Measurements from ENCODE around the gene PCNX2. TPM values are rescaled to one million over a fixed set of nuclear protein-coding genes. Genes with fewer than 3 reads are reported as not detected.

PCNX2 gene
- total RNA-seq, 1 experiment from 2014 or later, result 50.8 TPM

DNA sequence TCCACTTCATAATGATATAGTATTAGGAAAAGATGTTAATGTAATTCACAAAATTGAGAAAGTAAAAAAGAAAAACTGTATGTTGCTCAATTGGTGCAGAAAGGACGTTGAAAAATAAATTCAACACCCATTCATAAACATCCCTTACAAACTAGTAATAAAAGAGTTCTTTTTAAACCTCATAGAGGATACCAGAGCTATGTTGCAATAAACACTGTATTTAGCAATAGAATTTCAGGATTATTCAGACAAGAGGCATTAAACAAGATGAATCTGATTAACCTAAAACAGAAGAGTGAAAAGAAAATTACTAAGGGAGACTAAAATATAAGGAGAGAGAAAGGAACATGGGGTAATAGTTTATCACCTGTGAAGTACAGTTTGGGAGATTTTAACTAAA is 190.3 kb downstream of the PCNX2 start:
- H3K4me3 Mint-ChIP-seq, result no peak overlapping the region
- peaks cover 29% of the 10 kb centered on the region for H3K36me3 Mint-ChIP-seq
- H3K27me3 Mint-ChIP-seq (ENCODE audit: low read depth), result no peaks in the 10 kb centered on the region
- CTCF ChIA-PET, result no interaction called here
- H3K9me3 Mint-ChIP-seq, result no peaks in the 10 kb centered on the region
- peaks cover 24% of the 10 kb centered on the region for H3K4me1 Mint-ChIP-seq
- ATAC-seq, result no peak
- TF ChIP-seq SMAD4 (CRISPR knock-in tag; IDR thresholded peaks at IDR 0.05) (no peak), TEAD1 (CRISPR knock-in tag; IDR thresholded peaks at IDR 0.05) (no peak), ZNF396 (CRISPR knock-in tag; IDR thresholded peaks at IDR 0.05; ENCODE audit: borderline replicate concordance) (no peak), OVOL2 (CRISPR knock-in tag; IDR thresholded peaks at IDR 0.05; ENCODE audit: borderline replicate concordance) (no peak), ATF1 (CRISPR knock-in tag; IDR thresholded peaks at IDR 0.05) (no peak)
- TF ChIP-seq, protein P1, sequence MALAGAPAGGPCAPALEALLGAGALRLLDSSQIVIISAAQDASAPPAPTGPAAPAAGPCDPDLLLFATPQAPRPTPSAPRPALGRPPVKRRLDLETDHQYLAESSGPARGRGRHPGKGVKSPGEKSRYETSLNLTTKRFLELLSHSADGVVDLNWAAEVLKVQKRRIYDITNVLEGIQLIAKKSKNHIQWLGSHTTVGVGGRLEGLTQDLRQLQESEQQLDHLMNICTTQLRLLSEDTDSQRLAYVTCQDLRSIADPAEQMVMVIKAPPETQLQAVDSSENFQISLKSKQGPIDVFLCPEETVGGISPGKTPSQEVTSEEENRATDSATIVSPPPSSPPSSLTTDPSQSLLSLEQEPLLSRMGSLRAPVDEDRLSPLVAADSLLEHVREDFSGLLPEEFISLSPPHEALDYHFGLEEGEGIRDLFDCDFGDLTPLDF (CRISPR knock-in tag; IDR thresholded peaks at IDR 0.05), result no peak
- TF ChIP-seq, protein P2, sequence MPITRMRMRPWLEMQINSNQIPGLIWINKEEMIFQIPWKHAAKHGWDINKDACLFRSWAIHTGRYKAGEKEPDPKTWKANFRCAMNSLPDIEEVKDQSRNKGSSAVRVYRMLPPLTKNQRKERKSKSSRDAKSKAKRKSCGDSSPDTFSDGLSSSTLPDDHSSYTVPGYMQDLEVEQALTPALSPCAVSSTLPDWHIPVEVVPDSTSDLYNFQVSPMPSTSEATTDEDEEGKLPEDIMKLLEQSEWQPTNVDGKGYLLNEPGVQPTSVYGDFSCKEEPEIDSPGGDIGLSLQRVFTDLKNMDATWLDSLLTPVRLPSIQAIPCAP (CRISPR knock-in tag; IDR thresholded peaks at IDR 0.05), result no peak
- DNase-seq (ENCODE audit: low spot score), result no peak
- H3K27ac Mint-ChIP-seq, result no peak overlapping the region
- POLR2A ChIA-PET, result no interaction called here

DNA sequence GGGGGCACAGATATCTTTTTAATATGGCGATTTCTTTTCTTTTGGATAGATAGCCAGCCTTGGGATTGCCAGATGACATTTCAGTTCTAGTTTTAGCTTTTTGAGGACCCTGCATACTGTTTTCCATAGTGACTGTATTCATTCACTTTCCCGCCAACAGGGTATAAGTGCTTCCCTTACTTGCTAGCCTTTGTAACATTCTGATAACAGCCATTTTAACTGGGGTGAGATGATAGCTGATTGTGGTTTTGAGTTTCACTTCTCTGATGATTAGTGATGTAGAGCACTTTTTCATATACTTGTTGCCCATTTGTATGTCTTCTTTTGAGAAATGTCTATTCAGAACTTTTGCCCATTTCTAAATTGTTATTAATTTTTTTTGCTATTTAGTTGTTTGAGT is 193.2 kb downstream of the PCNX2 start:
- TF ChIP-seq, protein P3, sequence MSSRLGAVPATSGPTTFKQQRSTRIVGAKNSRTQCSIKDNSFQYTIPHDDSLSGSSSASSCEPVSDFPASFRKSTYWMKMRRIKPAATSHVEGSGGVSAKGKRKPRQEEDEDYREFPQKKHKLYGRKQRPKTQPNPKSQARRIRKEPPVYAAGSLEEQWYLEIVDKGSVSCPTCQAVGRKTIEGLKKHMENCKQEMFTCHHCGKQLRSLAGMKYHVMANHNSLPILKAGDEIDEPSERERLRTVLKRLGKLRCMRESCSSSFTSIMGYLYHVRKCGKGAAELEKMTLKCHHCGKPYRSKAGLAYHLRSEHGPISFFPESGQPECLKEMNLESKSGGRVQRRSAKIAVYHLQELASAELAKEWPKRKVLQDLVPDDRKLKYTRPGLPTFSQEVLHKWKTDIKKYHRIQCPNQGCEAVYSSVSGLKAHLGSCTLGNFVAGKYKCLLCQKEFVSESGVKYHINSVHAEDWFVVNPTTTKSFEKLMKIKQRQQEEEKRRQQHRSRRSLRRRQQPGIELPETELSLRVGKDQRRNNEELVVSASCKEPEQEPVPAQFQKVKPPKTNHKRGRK (CRISPR knock-in tag; IDR thresholded peaks at IDR 0.05; ENCODE audit: borderline replicate concordance), result no peak
- ChIA-PET POLR2A (no interaction called here), CTCF (no interaction called here)
- DNase-seq (ENCODE audit: low spot score) (no peak), ATAC-seq (no peak; the same call in 1 of the 2 replicates)
- Mint-ChIP-seq H3K36me3 (peaks cover 20% of the 10 kb centered on the region), H3K4me1 (peaks cover 3% of the 10 kb centered on the region; the same call in 1 of the 2 replicates), H3K4me3 (no peak overlapping the region), H3K27me3 (ENCODE audit: low read depth) (no peaks in the 10 kb centered on the region), H3K27ac (no peak overlapping the region), H3K9me3 (no peaks in the 10 kb centered on the region)

DNA sequence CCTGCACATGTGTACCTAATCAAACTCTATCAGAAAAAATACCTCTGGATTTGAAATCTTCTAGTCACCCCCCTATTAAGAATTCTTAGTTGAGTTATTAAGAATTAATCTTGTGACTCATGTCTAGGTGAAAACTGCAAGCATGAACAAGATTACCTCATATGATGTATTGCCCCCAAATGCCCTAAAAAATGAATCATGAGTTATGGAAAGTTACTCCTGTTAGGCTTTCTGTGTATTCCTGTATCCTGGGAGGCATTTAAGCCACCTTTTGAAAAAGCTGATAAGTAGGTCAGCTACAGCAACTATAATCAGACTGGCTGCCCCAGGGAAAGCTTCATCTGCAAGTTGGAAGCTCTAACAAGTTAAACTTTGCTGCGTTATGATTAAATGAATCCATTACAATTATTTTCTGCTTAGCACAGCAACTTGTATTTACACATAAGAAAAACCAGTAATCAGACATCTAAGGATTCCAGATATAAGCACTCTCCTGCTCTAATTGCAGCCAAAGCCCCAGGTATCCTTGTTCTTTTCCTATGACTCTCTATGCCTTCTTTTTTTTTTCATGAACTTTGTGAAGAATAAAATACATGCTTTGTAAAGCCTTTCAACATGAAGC is 197.5 kb downstream of the PCNX2 start:
- H3K4me1 Mint-ChIP-seq, result peaks cover 3% of the 10 kb centered on the region; the same call in 1 of the 2 replicates
- CTCF ChIA-PET, result no interaction called here
- H3K36me3 Mint-ChIP-seq, result peaks cover 32% of the 10 kb centered on the region
- no peaks in the 10 kb centered on the region for H3K9me3 Mint-ChIP-seq
- TF ChIP-seq CREM (CRISPR knock-in tag; IDR thresholded peaks at IDR 0.05) (no peak), SMAD3 (CRISPR knock-in tag; IDR thresholded peaks at IDR 0.05; ENCODE audit: borderline replicate concordance) (no peak)
- no peak for DNase-seq (ENCODE audit: low spot score)
- H3K4me3 Mint-ChIP-seq, result no peak overlapping the region
- no peak for ATAC-seq
- H3K27me3 Mint-ChIP-seq (ENCODE audit: low read depth), result no peaks in the 10 kb centered on the region
- H3K27ac Mint-ChIP-seq, result no peak overlapping the region
- POLR2A ChIA-PET, result interaction anchor here (0.7 kb wide), 1 partner anchor 1147 kb away, joined by 3 read pairs; no protein-coding TSS in a partner anchor

DNA sequence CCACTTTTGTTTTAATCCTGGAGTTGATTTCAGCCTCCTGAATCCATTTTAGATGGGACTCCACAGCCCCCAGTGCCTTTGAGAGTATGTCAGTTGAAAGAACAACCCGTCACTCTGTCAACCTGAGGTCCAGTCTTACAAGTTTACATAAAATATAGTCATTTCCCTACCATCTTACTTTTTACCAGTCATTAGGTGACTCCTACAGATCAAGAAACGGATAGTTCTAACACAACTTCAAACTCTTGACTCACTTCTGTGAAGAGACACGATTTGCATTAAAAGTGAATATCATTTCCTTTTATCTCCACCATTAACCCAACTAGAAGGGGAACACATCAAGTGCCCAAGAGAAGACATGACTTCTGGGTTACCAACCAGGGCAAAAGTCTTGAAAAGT is 198.0 kb downstream of the PCNX2 start:
- Mint-ChIP-seq H3K36me3 (peaks cover 32% of the 10 kb centered on the region), H3K4me3 (no peak overlapping the region), H3K9me3 (no peaks in the 10 kb centered on the region), H3K4me1 (peaks cover 3% of the 10 kb centered on the region; the same call in 1 of the 2 replicates), H3K27ac (no peak overlapping the region), H3K27me3 (ENCODE audit: low read depth) (no peaks in the 10 kb centered on the region)
- TF ChIP-seq KAT7 (CRISPR knock-in tag; IDR thresholded peaks at IDR 0.05; ENCODE audit: borderline replicate concordance) (no peak), HMGA2 (CRISPR knock-in tag; IDR thresholded peaks at IDR 0.05) (no peak), NFATC4 (CRISPR knock-in tag; IDR thresholded peaks at IDR 0.05) (no peak)
- TF ChIP-seq, protein P4, sequence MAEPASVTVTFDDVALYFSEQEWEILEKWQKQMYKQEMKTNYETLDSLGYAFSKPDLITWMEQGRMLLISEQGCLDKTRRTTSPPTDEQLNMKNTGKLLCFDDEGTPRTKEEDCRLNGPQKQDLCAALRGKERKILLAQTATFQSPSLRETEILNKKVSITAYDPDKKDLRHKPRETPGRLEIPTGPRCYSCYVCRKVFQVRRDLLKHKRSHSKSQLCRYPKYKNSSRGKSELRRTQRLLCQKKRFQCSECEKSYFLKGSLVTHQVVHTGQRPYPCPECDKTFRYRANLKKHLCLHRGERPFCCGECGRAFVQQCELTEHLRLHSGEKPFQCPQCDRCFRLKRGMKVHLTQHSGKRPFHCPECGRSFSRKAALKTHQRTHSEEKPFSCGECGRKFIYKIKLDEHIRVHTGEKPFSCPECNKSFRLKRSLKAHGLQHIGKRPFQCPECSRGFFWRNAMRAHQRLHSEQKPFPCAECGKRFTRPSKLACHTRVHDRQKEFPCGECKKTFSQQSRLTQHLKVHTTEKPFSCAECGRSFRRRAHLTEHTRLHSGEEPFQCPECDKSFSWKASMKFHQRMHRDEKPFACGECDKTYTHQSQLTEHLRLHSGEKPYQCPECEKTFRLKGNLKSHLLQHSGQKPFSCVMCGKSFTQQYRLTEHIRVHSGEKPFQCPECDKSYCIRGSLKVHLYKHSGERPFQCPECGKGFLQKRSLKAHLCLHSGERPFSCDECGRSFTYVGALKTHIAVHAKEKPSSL (CRISPR knock-in tag; conservative IDR thresholded peaks at IDR 0.05), result no peak
- ChIA-PET CTCF (no interaction called here), POLR2A (no interaction called here)
- ATAC-seq (no peak), DNase-seq (ENCODE audit: low spot score) (no peak)

All from WTC11 (cell line).